K562 (cell line): ENCODE measurements around the gene CALB2. TPM values are rescaled to one million over a fixed set of nuclear protein-coding genes. Genes with fewer than 3 reads are reported as not detected.

Experiments used
- ATF4 ChIP-seq: fragments of 450-650 bp; formaldehyde crosslinking; IDR thresholded peaks from 2 replicates; pipeline ENCODE4 v1.4.0; 2022; ENCODE audit warnings: mild to moderate bottlenecking, moderate library complexity
- CREM ChIP-seq: IDR thresholded peaks from 2 replicates; pipeline ENCODE4 v1.6.1; 2014; ENCODE audit warnings: antibody characterized with exemption, low read depth
- CXXC5 ChIP-seq: fragments of 250-450 bp; sonication (Bioruptor Pico); IDR thresholded peaks from 2 replicates; pipeline ENCODE4 v1.8.0; 2022; ENCODE audit warnings: inconsistent platforms, mild to moderate bottlenecking, moderate library complexity
- E2F3 ChIP-seq: fragments of 250-450 bp; sonication (Bioruptor Pico); IDR thresholded peaks from 2 replicates; pipeline ENCODE4 v1.4.0; 2020; ENCODE audit warnings: mild to moderate bottlenecking
- ESRRB ChIP-seq: fragments of 250-450 bp; sonication (Bioruptor Pico); IDR thresholded peaks from 2 replicates; pipeline ENCODE4 v1.5.0; 2020; ENCODE audit warnings: mild to moderate bottlenecking, moderate library complexity, borderline replicate concordance
- FOSL1 ChIP-seq: fragments of 200-800 bp; sonication (Bioruptor generic); conservative IDR thresholded peaks from 2 replicates; pipeline ENCODE4 v1.6.1; 2016; ENCODE audit warnings: missing genetic modification characterization, missing compliant biosample characterization
- GTF3C2 ChIP-seq: IDR thresholded peaks from 3 replicates; pipeline ENCODE4 v1.6.1; 2011; ENCODE audit warnings: borderline replicate concordance, mild to moderate bottlenecking, moderate library complexity; ENCODE audit not compliant: insufficient read length; ENCODE audit errors: extremely low read depth
- NFYB ChIP-seq: IDR thresholded peaks from 2 replicates; pipeline ENCODE4 v1.6.1; 2011; ENCODE audit warnings: mild to moderate bottlenecking, moderate library complexity; ENCODE audit not compliant: insufficient read length; ENCODE audit errors: extremely low read depth
- POLR2H ChIP-seq: IDR thresholded peaks from 2 replicates; pipeline ENCODE4 v1.6.1; 2016; ENCODE audit warnings: missing genetic modification characterization, low read depth, mild to moderate bottlenecking, control low read depth, missing compliant biosample characterization, moderate library complexity
- TBP ChIP-seq: optimal IDR thresholded peaks from 2 replicates; pipeline ENCODE3; 2011; ENCODE audit warnings: low read depth, low read length, improper control_type of control experiment
- ZEB2 ChIP-seq: fragments of 450-650 bp; IDR thresholded peaks from 2 replicates; pipeline ENCODE4 v1.6.1; 2016
- ZNF239 ChIP-seq: fragments of 250-450 bp; sonication (Bioruptor Pico); IDR thresholded peaks from 2 replicates; pipeline ENCODE4 v1.4.0; 2020; ENCODE audit warnings: mild to moderate bottlenecking
- polyA plus RNA-seq, 8 experiments: library from polyadenylated mRNA; depleted of rRNA in 4 of 8; stranded (reverse) in 5 of 8; unstranded in 3 of 8; fragments of >200 nt; fragmentation: Nextera tagmentation in 2 of 8; fragmentation: Illumina TruSeq in 1 of 8; extraction: Ambion mirVana in 2 of 8; extraction: Trizol in 1 of 8; gene quantifications; 2 replicates each; pipeline versions ENCODE4 v1.2.1 to v1.2.3, GENCODE V29; 2011 to 2014; ENCODE audit warnings: inconsistent platforms in 1 of 8, missing spikeins in 1 of 8
- total RNA-seq, 7 experiments: library from RNA; depleted of rRNA in 6 of 7; stranded (reverse); fragments of >200 nt in 6 of 7; fragmentation: Illumina TruSeq in 2 of 7; extraction: Trizol in 2 of 7; gene quantifications; 2 replicates each; pipeline versions ENCODE4 v1.2.1 to v1.2.3, GENCODE V29; 2011 to 2021; ENCODE audit warnings: low replicate concordance in 1 of 7
- TF ChIP-seq, protein P1 (sequence below): fragments of 200-800 bp; sonication (Bioruptor generic); IDR thresholded peaks from 2 replicates; pipeline ENCODE4 v1.6.1; 2016; ENCODE audit warnings: missing genetic modification characterization, missing compliant biosample characterization
- TF ChIP-seq, protein P2 (sequence below), 2 experiments: IDR thresholded peaks; 2 replicates each; pipeline ENCODE4 v1.6.1; 2011; ENCODE audit warnings: borderline replicate concordance in 1 of 2, control low read depth in 1 of 2, low read depth in 1 of 2, low read length in 1 of 2, mild to moderate bottlenecking in 1 of 2, mixed read lengths in 1 of 2, moderate library complexity in 1 of 2; ENCODE audit not compliant: insufficient read depth in 1 of 2, insufficient read length in 1 of 2, poor library complexity in 1 of 2, severe bottlenecking in 1 of 2; ENCODE audit errors: extremely low read depth in 1 of 2

CALB2 gene
- total and polyA plus RNA-seq, 9 of the 15 experiments (the other 6 are each of a cell fraction or from before 2014, with no cell fraction given) = not detected

GRCh38 chr16:71426069-71426879 lies 67.8 kb downstream of the CALB2 start (continued):
- TF ChIP-seq, protein P1, sequence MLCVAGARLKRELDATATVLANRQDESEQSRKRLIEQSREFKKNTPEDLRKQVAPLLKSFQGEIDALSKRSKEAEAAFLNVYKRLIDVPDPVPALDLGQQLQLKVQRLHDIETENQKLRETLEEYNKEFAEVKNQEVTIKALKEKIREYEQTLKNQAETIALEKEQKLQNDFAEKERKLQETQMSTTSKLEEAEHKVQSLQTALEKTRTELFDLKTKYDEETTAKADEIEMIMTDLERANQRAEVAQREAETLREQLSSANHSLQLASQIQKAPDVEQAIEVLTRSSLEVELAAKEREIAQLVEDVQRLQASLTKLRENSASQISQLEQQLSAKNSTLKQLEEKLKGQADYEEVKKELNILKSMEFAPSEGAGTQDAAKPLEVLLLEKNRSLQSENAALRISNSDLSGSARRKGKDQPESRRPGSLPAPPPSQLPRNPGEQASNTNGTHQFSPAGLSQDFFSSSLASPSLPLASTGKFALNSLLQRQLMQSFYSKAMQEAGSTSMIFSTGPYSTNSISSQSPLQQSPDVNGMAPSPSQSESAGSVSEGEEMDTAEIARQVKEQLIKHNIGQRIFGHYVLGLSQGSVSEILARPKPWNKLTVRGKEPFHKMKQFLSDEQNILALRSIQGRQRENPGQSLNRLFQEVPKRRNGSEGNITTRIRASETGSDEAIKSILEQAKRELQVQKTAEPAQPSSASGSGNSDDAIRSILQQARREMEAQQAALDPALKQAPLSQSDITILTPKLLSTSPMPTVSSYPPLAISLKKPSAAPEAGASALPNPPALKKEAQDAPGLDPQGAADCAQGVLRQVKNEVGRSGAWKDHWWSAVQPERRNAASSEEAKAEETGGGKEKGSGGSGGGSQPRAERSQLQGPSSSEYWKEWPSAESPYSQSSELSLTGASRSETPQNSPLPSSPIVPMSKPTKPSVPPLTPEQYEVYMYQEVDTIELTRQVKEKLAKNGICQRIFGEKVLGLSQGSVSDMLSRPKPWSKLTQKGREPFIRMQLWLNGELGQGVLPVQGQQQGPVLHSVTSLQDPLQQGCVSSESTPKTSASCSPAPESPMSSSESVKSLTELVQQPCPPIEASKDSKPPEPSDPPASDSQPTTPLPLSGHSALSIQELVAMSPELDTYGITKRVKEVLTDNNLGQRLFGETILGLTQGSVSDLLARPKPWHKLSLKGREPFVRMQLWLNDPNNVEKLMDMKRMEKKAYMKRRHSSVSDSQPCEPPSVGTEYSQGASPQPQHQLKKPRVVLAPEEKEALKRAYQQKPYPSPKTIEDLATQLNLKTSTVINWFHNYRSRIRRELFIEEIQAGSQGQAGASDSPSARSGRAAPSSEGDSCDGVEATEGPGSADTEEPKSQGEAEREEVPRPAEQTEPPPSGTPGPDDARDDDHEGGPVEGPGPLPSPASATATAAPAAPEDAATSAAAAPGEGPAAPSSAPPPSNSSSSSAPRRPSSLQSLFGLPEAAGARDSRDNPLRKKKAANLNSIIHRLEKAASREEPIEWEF = no peak
- TF ChIP-seq NFYB = no peak
- TF ChIP-seq, protein P2, sequence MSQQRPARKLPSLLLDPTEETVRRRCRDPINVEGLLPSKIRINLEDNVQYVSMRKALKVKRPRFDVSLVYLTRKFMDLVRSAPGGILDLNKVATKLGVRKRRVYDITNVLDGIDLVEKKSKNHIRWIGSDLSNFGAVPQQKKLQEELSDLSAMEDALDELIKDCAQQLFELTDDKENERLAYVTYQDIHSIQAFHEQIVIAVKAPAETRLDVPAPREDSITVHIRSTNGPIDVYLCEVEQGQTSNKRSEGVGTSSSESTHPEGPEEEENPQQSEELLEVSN (IDR thresholded peaks at IDR 0.05; ENCODE audit: borderline replicate concordance in 1 of 2, extremely low read depth in 1 of 2, insufficient read depth in 1 of 2, insufficient read length in 1 of 2, low read depth in 1 of 2, low read length in 1 of 2, poor library complexity in 1 of 2, severe bottlenecking in 1 of 2) = no peak
- no peak for TF ChIP-seq ZNF239 (CRISPR knock-in tag)
- peak; percentile 99 for TF ChIP-seq ZEB2
- peak; percentile 40; the same call in 1 of the 2 replicates for TF ChIP-seq CREM
- no peak for TF ChIP-seq ESRRB
- peak; percentile 98 for TF ChIP-seq POLR2H (tag)
- peak; percentile 99 for TF ChIP-seq TBP
- peak; percentile 62 for TF ChIP-seq GTF3C2
- 0 out of 2 replicates have a peak, but pooled peaks have one; percentile 9 for TF ChIP-seq CXXC5 (CRISPR knock-in tag)
- no peak for TF ChIP-seq ATF4 (CRISPR knock-in tag)
- peak; percentile 78 for TF ChIP-seq FOSL1 (tag)
- no peak for TF ChIP-seq E2F3 (CRISPR knock-in tag)
